CD8-positive, alpha-beta memory T cell (primary cell): Measurements from ENCODE around the gene ABLIM2. TPM values are rescaled to one million over a fixed set of nuclear protein-coding genes. Genes with fewer than 3 reads are reported as not detected.

ENCODE experiments used
- CTCF ChIA-PET: fragments of 350-600 bp; sonication (Branson Sonifier 250); formaldehyde crosslinking; loops from one replicate; lab custom pipeline; 2021; ENCODE audit warnings: antibody characterized with exemption; lab: Charles Lee
- POLR2A ChIA-PET: fragments of 350-600 bp; sonication (Branson Sonifier 250); formaldehyde crosslinking; loops from one replicate; lab custom pipeline; 2021; ENCODE audit warnings: antibody characterized with exemption; lab: Charles Lee
- DNase-seq, 5 donors: peaks; one replicate each; pipeline versions ENCODE4 v3.0.0 to v3.0.0-alpha.2; 2020 to 2022; ENCODE audit warnings: mixed read lengths in 1 of 5
- H3K27ac ChIP-seq: one replicate; pipeline ENCODE4 v1.7.0; 2013; ENCODE audit warnings: low read depth, mild to moderate bottlenecking, low read length, moderate library complexity
- H3K27me3 ChIP-seq: 2 replicates; pipeline ENCODE4 v1.7.0; 2013; ENCODE audit warnings: low read length, mild to moderate bottlenecking; ENCODE audit not compliant: insufficient read depth, poor library complexity, severe bottlenecking
- H3K36me3 ChIP-seq: 2 replicates; pipeline ENCODE4 v1.7.0; 2013; ENCODE audit warnings: mild to moderate bottlenecking, low read length, moderate library complexity; ENCODE audit not compliant: insufficient read depth
- H3K4me1 ChIP-seq: 2 replicates; pipeline ENCODE4 v1.7.0; 2013; ENCODE audit warnings: mild to moderate bottlenecking, low read length, moderate library complexity; ENCODE audit not compliant: insufficient read depth
- H3K4me3 ChIP-seq: 2 replicates; pipeline ENCODE4 v1.7.0; 2013; ENCODE audit warnings: mild to moderate bottlenecking, low read length
- H3K9me3 ChIP-seq: 2 replicates; pipeline ENCODE4 v1.7.0; 2013; ENCODE audit warnings: mild to moderate bottlenecking, low read length
- H3K27ac Mint-ChIP-seq, 8 donors: one replicate each; pipeline ENCODE4 v1.8.0; 2020 to 2021; ENCODE audit warnings: mixed read lengths in 8 of 8, mild to moderate bottlenecking in 6 of 8, inconsistent platforms in 3 of 8, moderate library complexity in 3 of 8
- H3K27me3 Mint-ChIP-seq, 2 donors: one replicate each; pipeline ENCODE4 v1.8.0; 2020 to 2021; ENCODE audit warnings: mixed read lengths in 2 of 2, mild to moderate bottlenecking in 1 of 2, moderate library complexity in 1 of 2
- H3K36me3 Mint-ChIP-seq, 3 donors: one replicate each; pipeline ENCODE4 v1.8.0; 2020 to 2021; ENCODE audit warnings: mixed read lengths in 3 of 3, inconsistent platforms in 1 of 3, mild to moderate bottlenecking in 1 of 3
- H3K4me1 Mint-ChIP-seq, 3 donors: one replicate each; pipeline ENCODE4 v1.8.0; 2020 to 2021; ENCODE audit warnings: mixed read lengths in 3 of 3, inconsistent platforms in 1 of 3, mild to moderate bottlenecking in 1 of 3
- H3K4me3 Mint-ChIP-seq, 7 donors: one replicate each; pipeline ENCODE4 v1.8.0; 2020 to 2021; ENCODE audit warnings: mixed read lengths in 7 of 7, mild to moderate bottlenecking in 6 of 7, moderate library complexity in 4 of 7, inconsistent platforms in 2 of 7
- H3K9me3 Mint-ChIP-seq, 5 donors: one replicate each; pipeline ENCODE4 v1.8.0; 2020 to 2022; ENCODE audit warnings: mixed read lengths in 5 of 5, mild to moderate bottlenecking in 3 of 5, moderate library complexity in 2 of 5, inconsistent platforms in 1 of 5
- polyA plus RNA-seq: library from polyadenylated mRNA; unstranded; fragments of 300-500 nt; fragmentation: Illumina TruSeq; gene quantifications from one replicate; pipeline ENCODE4 v1.2.3, GENCODE V29; 2021
- total RNA-seq, 2 experiments: library from RNA; stranded (reverse); gene quantifications; one replicate each; pipeline ENCODE4 v1.2.3, GENCODE V29; 2021

Gene ABLIM2
- total and polyA plus RNA-seq, 3 experiments from 2014 or later = 0.72 to 1.2 (median 1.1) TPM

DNA sequence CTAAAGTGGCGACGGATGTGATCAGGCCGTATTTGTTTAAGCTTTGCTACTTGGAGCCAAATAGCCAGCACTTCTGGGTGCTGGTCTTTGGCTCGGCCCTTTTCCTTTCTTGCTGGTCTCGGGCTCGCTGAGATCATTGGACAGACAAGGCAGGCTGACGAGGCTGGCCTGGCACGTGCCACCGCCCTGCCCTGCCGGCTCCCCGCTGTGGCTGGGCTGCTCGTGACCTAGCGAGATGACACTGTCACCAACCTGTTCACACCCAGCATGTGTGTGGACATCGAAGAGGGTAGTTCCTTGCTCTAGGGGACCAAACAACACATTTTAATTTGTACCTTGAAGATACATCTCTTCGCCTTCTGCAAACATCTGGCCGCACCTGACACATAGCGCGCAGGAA lies 98.0 kb downstream of the ABLIM2 start:
- Histone ChIP-seq H3K4me3 (no peak overlapping the region), H3K27me3 (no peaks in the 10 kb centered on the region), H3K36me3 (no peaks in the 10 kb centered on the region), H3K27ac (no peak overlapping the region), H3K9me3 (peaks cover 12% of the 10 kb centered on the region), H3K4me1 (no peaks in the 10 kb centered on the region)
- CTCF ChIA-PET = no interaction called here
- Mint-ChIP-seq H3K4me1 (no peaks in the 10 kb centered on the region), H3K36me3 (peaks cover 3 to 35% (median 6%) of the 10 kb centered on the region in 3 donors), H3K4me3 (no peak overlapping the region), H3K9me3 (peaks cover 11 to 26% (median 18%) of the 10 kb centered on the region in 5 donors), H3K27me3 (peaks cover 0 to 2% of the 10 kb centered on the region in 2 donors), H3K27ac (no peak overlapping the region)
- DNase-seq = no peak
- POLR2A ChIA-PET = no interaction called here

DNA sequence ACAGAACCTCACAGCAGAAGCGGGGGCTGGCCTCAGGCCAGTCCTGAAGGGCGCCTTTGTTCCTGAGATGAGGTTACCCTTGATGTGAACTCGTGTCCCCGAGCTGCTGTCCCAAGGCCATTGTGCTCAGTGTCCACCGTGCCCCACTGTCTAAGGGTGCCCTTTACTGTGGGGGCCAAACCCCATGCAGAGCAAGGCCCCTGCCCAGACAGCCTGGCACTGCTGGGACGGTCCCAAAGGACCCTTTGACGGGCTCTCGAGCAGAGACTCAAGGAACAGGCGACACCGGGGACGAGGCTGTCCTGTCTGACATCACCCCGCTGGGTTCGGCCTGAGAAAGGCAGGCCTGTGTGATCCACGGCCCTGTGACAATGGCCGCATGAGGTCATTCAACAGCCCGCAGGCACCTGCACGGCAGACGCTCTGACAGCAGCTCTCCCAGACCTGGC lies 100.6 kb downstream of the ABLIM2 start:
- no peak overlapping the region for H3K27ac Mint-ChIP-seq
- Histone ChIP-seq H3K36me3 (no peaks in the 10 kb centered on the region), H3K27ac (no peak overlapping the region), H3K4me3 (no peak overlapping the region), H3K27me3 (no peaks in the 10 kb centered on the region), H3K4me1 (no peaks in the 10 kb centered on the region), H3K9me3 (no peaks in the 10 kb centered on the region)
- no peaks in the 10 kb centered on the region for H3K4me1 Mint-ChIP-seq
- no peak for DNase-seq
- ChIA-PET POLR2A (no interaction called here), CTCF (no interaction called here)
- peaks cover 4 to 34% (median 12%) of the 10 kb centered on the region in 3 donors for H3K36me3 Mint-ChIP-seq
- no peak overlapping the region for H3K4me3 Mint-ChIP-seq
- H3K27me3 Mint-ChIP-seq = no peaks in the 10 kb centered on the region
- peaks cover 0 to 10% (median 6%) of the 10 kb centered on the region in 5 donors for H3K9me3 Mint-ChIP-seq

DNA sequence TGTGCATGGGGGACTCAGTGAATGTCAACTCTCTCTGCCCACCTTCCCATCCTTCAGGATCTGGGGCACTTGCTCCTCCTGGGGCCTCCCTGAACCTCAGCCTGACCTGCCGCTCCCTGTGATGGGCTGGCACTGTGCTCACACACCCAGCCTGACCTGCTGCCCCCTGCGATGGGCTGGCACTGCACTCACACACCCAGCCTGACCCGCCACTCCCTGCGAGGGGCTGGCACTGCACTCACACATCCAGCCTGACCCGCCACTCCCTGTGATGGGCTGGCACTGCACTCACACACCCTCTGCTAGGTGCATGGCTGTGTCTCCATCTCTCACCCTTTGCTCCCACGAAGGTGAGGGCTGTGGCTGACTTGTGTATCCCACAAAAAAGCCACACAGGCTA lies 103.4 kb downstream of the ABLIM2 start:
- Histone ChIP-seq H3K9me3 (no peaks in the 10 kb centered on the region), H3K36me3 (no peaks in the 10 kb centered on the region), H3K4me1 (no peaks in the 10 kb centered on the region), H3K4me3 (no peak overlapping the region), H3K27me3 (no peaks in the 10 kb centered on the region), H3K27ac (no peak overlapping the region)
- POLR2A ChIA-PET = no interaction called here
- Mint-ChIP-seq H3K9me3 (peaks cover 0 to 8% (median 6%) of the 10 kb centered on the region in 5 donors), H3K36me3 (peaks cover 2 to 30% (median 9%) of the 10 kb centered on the region in 3 donors), H3K4me3 (no peak overlapping the region), H3K4me1 (no peaks in the 10 kb centered on the region), H3K27ac (no peak overlapping the region), H3K27me3 (peaks cover 0 to 8% of the 10 kb centered on the region in 2 donors)
- no peak for DNase-seq
- CTCF ChIA-PET = no interaction called here

DNA sequence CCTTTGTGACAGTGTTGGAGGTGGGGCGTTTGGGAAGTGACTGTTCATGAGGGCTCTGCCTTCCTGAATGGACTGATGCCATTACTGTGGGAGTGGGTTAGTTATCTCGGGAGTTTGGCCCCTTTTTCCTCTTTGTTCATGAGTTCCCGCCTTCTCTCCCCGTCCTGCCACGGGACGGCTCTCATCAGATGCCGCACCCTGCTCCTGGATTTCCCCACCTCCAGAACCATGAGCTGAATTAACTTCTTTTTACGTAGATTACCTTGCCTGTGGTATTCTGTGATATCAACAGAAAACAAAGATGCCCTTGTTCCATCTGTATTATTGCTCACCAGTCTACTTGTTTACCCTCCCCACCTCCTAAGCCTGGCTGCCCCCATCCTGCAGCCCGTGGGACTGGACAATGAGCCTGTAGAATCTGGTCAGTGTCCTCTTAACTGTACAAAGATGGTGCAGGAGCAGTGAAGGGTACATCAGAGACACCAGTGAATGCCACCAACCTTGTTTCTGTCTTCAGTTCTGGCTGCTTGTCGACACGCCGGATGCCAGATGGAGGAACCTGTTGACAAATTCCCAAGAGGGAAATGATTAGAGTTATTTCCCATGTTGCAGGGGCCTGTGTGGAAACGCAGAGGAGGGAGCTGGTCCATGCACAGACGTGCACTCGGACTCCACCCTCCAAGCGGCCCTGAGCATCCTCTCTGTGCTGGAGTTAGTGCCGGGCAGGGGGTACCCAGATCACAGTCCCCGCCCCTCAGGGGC lies 104.7 kb downstream of the ABLIM2 start:
- Mint-ChIP-seq H3K27me3 (peaks cover 0 to 8% of the 10 kb centered on the region in 2 donors), H3K4me1 (no peaks in the 10 kb centered on the region), H3K4me3 (no peak overlapping the region), H3K27ac (no peak overlapping the region), H3K36me3 (peaks cover 2 to 25% (median 8%) of the 10 kb centered on the region in 3 donors), H3K9me3 (peaks cover 0 to 8% (median 6%) of the 10 kb centered on the region in 5 donors)
- Histone ChIP-seq H3K36me3 (no peaks in the 10 kb centered on the region), H3K27ac (no peak overlapping the region), H3K9me3 (no peaks in the 10 kb centered on the region), H3K4me1 (no peaks in the 10 kb centered on the region), H3K4me3 (no peak overlapping the region), H3K27me3 (no peaks in the 10 kb centered on the region)
- no peak for DNase-seq
- CTCF ChIA-PET = no interaction called here
- POLR2A ChIA-PET = no interaction called here

DNA sequence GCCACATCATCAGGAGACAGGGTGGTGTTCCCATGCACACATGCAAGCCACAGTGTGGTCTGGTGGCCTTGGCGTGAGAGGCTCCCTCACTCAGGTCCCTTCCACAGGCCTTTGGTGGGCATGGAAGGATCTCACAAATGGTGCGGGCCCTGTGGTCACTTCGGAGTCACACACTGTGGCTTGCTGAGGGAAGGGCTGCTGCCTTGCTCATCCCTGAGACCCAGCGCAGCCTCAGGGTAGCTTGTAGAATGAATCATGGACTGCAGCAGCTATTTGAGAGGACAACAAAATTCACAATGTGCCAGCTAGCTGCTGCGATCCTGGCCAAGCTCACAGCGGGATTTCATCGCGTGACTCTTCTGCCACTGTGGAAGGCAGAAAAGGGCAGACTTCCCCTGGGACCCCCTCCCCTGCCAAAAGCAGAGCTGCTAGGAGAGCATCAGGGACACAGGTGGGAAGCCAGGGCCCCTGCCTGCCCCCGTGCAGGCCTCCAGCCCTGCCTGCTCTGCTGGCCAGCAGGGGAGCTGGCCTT lies 106.4 kb downstream of the ABLIM2 start:
- Mint-ChIP-seq H3K27me3 (peaks cover 0 to 8% of the 10 kb centered on the region in 2 donors), H3K36me3 (peaks cover 2 to 19% (median 8%) of the 10 kb centered on the region in 3 donors), H3K4me3 (no peak overlapping the region), H3K27ac (no peak overlapping the region), H3K9me3 (peaks cover 0 to 8% (median 6%) of the 10 kb centered on the region in 5 donors), H3K4me1 (peaks cover 0 to 7% (median 1%) of the 10 kb centered on the region in 3 donors)
- ChIA-PET CTCF (no interaction called here), POLR2A (no interaction called here)
- no peak for DNase-seq
- H3K4me3 ChIP-seq = no peak overlapping the region
- H3K4me1 ChIP-seq = no peaks in the 10 kb centered on the region
- H3K36me3 ChIP-seq = no peaks in the 10 kb centered on the region
- no peak overlapping the region for H3K27ac ChIP-seq
- H3K9me3 ChIP-seq = no peaks in the 10 kb centered on the region
- no peaks in the 10 kb centered on the region for H3K27me3 ChIP-seq

DNA sequence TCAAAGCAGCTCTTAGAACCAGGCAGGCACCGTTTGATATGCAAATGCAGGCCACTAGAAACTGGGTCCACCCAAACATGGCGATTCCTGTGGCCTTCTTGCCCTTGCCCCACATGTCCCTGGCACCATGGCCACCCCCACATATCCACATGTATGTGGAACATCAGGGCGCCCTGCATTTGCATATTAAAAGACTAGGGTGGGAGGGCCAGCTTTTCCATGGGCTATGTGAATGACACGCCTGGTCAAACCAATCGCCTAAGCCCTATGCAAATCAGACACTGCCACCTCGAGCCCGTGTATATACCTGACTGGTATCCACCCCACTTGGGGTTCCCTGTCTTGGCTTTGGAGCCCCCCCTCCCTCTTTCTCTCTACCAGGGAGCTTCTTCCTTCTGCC lies 107.0 kb downstream of the ABLIM2 start:
- H3K27ac ChIP-seq = no peak overlapping the region
- no peaks in the 10 kb centered on the region for H3K9me3 ChIP-seq
- no peak overlapping the region for H3K4me3 ChIP-seq
- no peaks in the 10 kb centered on the region for H3K36me3 ChIP-seq
- peaks cover 0 to 11% (median 7%) of the 10 kb centered on the region in 3 donors for H3K4me1 Mint-ChIP-seq
- H3K27me3 Mint-ChIP-seq = peaks cover 0 to 8% of the 10 kb centered on the region in 2 donors
- H3K4me1 ChIP-seq = no peaks in the 10 kb centered on the region
- no peak for DNase-seq
- no peaks in the 10 kb centered on the region for H3K27me3 ChIP-seq
- H3K9me3 Mint-ChIP-seq = peaks cover 0 to 8% (median 6%) of the 10 kb centered on the region in 5 donors
- no peak overlapping the region for H3K4me3 Mint-ChIP-seq
- ChIA-PET POLR2A (no interaction called here), CTCF (no interaction called here)
- H3K36me3 Mint-ChIP-seq = peaks cover 2 to 17% (median 8%) of the 10 kb centered on the region in 3 donors
- H3K27ac Mint-ChIP-seq = no peak overlapping the region

DNA sequence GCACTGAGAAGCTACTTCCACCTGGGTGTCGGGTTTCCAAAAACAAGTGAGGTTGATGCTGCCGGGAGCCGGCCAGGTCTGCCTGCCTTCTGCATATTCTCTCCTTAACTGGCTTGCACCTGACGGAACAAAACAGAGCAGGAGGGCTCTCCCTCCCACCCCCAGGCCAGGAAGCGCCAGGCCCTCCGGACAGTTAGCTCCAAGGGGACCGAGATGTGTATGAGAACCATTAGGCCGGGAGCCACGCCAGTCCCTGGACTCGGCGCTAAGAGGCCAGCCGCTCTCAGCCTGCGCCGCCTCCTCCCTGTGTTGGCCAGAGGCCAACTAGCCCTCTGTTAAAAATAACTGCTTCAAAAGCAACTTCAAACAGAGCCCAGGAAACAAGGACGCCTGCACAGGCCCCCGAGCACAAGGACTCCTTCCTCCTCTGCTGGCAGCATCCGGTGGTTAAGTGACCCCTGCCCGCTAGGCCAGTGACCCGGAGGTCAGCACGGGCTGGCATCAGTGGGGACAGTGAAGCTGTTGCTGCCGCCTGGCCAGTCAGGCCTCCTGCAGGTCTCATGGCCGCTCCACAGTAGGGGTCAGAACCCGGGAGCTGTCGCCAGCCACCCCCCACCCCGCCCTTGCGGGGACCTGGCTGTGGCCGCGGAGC lies 107.9 kb downstream of the ABLIM2 start:
- Histone ChIP-seq H3K36me3 (no peaks in the 10 kb centered on the region), H3K27me3 (no peaks in the 10 kb centered on the region), H3K9me3 (no peaks in the 10 kb centered on the region), H3K27ac (no peak overlapping the region), H3K4me1 (no peaks in the 10 kb centered on the region), H3K4me3 (no peak overlapping the region)
- Mint-ChIP-seq H3K4me3 (no peak overlapping the region), H3K4me1 (peaks cover 0 to 11% (median 10%) of the 10 kb centered on the region in 3 donors), H3K9me3 (peaks cover 0 to 8% (median 6%) of the 10 kb centered on the region in 5 donors), H3K27ac (no peak overlapping the region), H3K27me3 (peaks cover 0 to 8% of the 10 kb centered on the region in 2 donors), H3K36me3 (peaks cover 2 to 17% (median 8%) of the 10 kb centered on the region in 3 donors)
- no peak for DNase-seq
- CTCF ChIA-PET = no interaction called here
- POLR2A ChIA-PET = no interaction called here

DNA sequence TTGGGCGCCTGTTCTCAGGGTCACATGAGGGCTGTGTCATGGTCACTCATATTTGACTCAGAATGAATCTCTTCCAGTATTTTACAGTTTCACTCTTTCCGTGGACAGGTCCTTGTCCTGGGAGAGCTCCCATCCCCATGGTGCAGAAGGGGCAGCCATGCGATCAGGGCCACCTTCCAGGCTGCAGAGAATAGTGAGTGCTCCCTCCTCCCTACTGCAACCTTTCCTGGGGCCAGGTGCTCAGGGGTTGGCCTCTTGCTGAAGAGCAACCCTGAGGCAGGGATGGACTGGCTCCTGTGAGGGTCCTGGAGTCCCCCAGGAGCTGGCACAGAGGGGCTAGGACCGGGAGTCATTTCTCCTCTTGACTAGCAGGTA lies 108.4 kb downstream of the ABLIM2 start:
- peaks cover 0 to 8% of the 10 kb centered on the region in 2 donors for H3K27me3 Mint-ChIP-seq

More for the DNA sequence above, 108.4 kb downstream of the ABLIM2 start:
- peaks cover 2 to 14% (median 8%) of the 10 kb centered on the region in 3 donors for H3K36me3 Mint-ChIP-seq
- H3K9me3 Mint-ChIP-seq = peaks cover 0 to 6% (median 2%) of the 10 kb centered on the region in 5 donors
- Histone ChIP-seq H3K4me3 (no peak overlapping the region), H3K27me3 (no peaks in the 10 kb centered on the region), H3K36me3 (no peaks in the 10 kb centered on the region), H3K4me1 (no peaks in the 10 kb centered on the region), H3K27ac (no peak overlapping the region), H3K9me3 (no peaks in the 10 kb centered on the region)
- ChIA-PET CTCF (no interaction called here), POLR2A (no interaction called here)
- no peak overlapping the region for H3K27ac Mint-ChIP-seq
- peaks cover 0 to 11% (median 10%) of the 10 kb centered on the region in 3 donors for H3K4me1 Mint-ChIP-seq
- H3K4me3 Mint-ChIP-seq = no peak overlapping the region
- DNase-seq = no peak
